SH-SY5Y (cell line): ENCODE data around the gene PLD5.

Source experiments
- GATA2 ChIP-seq: IDR thresholded peaks from 2 replicates; pipeline ENCODE4 v1.6.1; 2011; ENCODE audit warnings: mild to moderate bottlenecking, low read depth, low read length
- GATA3 ChIP-seq: IDR thresholded peaks from 2 replicates; pipeline ENCODE4 v1.6.1; 2011; ENCODE audit warnings: low read depth, mild to moderate bottlenecking, low read length, moderate library complexity

DNA sequence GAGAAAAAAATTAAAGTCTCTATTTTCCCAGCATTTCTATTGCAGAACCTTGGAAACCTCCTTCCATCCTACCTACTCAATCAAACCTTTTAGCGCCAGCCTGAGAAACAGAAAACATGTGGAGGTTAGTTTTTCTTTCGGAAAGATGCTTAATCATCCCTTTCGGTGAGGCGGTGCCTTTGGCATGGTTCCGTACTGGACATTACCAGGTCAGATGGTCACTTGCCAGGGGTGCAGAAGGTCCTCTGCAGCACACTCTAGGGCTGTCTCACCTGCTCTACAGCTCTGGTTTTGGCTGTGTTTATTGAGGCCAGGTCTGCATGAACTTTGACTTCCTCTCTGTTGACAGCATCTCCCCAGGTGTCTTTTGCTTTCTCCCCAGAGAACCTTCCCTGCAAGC is 121.5 kb downstream of the PLD5 start:
- no peak for TF ChIP-seq GATA2
- no peak for TF ChIP-seq GATA3
